Measurements from ENCODE around the gene IFNL4. TPM values are rescaled to one million over a fixed set of nuclear protein-coding genes. Genes with fewer than 3 reads are reported as not detected.

IFNL4 gene
- total and polyA plus RNA-seq, 10 of the 15 experiments (the other 5 are each of a cell fraction or from before 2014, with no cell fraction given) = not detected

GRCh38 chr19:39224910-39225309 is 23.7 kb downstream of the IFNL4 start:
- TF ChIP-seq CTCF (IDR thresholded peaks at IDR 0.05 in 2 of 3, conservative IDR thresholded peaks at IDR 0.05 in 1 of 3; ENCODE audit: control insufficient read depth in 2 of 3, extremely low read depth in 1 of 3, insufficient read depth in 1 of 3, low read depth in 3 of 3, low read length in 3 of 3) = 0 out of 6 replicates have a peak, but pooled peaks have one; percentile 4 to 19 (median 5)
- no peak for TF ChIP-seq DPF2 (IDR thresholded peaks at IDR 0.05)
- H3K36me3 ChIP-seq (ENCODE audit: control insufficient read depth in 2 of 2, insufficient read depth in 2 of 2, low read length in 1 of 2) = no peaks in the 10 kb centered on the region
- CTCF ChIA-PET = no interaction called here
- H3K9ac ChIP-seq (ENCODE audit: control insufficient read depth, insufficient read depth, low read length) = no peak overlapping the region
- in situ Hi-C loops (cut with MboI) = no loop called here
- no peaks in the 10 kb centered on the region for H3K79me2 ChIP-seq (ENCODE audit: control insufficient read depth, insufficient read depth, low read length)
- H3K4me1 ChIP-seq (ENCODE audit: control insufficient read depth, insufficient read depth, low read length) = no peaks in the 10 kb centered on the region
- no peaks in the 10 kb centered on the region; a peak in 1 of 4 replicates for H3K27me3 ChIP-seq (replicated peaks in 1 of 2; ENCODE audit: control insufficient read depth in 2 of 2, insufficient read depth in 2 of 2, low read length in 1 of 2)
- RAD21 ChIA-PET (ENCODE audit: unreplicated experiment) = no interaction called here
- H4K20me1 ChIP-seq (ENCODE audit: control insufficient read depth, insufficient read depth) = no peaks in the 10 kb centered on the region
- BruUV-seq (replicated peaks) = no TSS peak
- 29% methylated on average over 3 of the region's 3 CpGs for WGBS (ENCODE audit: insufficient coverage, insufficient replicate concordance, low lambda C conversion rate, missing lambda C conversion rate)
- H3K9me3 ChIP-seq (replicated peaks; ENCODE audit: control insufficient read depth, insufficient read depth, low read length) = no peaks in the 10 kb centered on the region
- no peak overlapping the region for H3K27ac ChIP-seq (ENCODE audit: control insufficient read depth, insufficient read depth)
- ATAC-seq = no peak
- SMC1A ChIA-PET (ENCODE audit: uncharacterized antibody, unreplicated experiment) = interaction anchor here (0.7 kb wide), 1 partner anchor 102 kb away, joined by 3 read pairs; no protein-coding TSS in a partner anchor
- H3K4me3 ChIP-seq = no peak overlapping the region
- no peak overlapping the region for H2AFZ ChIP-seq (ENCODE audit: control insufficient read depth, low read depth, low read length)
- intact Hi-C loops (cut with micrococcal nuclease; ENCODE audit: unreplicated experiment) = no loop called here
- no peak for DNase-seq (ENCODE audit: low read depth, low spot score)
- POLR2A ChIA-PET = interaction anchor here (0.8 kb wide), 1 partner anchor 25 kb away, joined by 3 read pairs; no protein-coding TSS in a partner anchor
- no peak for FAIRE-seq
- no peak overlapping the region for H3K4me2 ChIP-seq (ENCODE audit: control insufficient read depth, insufficient read depth)

DNA sequence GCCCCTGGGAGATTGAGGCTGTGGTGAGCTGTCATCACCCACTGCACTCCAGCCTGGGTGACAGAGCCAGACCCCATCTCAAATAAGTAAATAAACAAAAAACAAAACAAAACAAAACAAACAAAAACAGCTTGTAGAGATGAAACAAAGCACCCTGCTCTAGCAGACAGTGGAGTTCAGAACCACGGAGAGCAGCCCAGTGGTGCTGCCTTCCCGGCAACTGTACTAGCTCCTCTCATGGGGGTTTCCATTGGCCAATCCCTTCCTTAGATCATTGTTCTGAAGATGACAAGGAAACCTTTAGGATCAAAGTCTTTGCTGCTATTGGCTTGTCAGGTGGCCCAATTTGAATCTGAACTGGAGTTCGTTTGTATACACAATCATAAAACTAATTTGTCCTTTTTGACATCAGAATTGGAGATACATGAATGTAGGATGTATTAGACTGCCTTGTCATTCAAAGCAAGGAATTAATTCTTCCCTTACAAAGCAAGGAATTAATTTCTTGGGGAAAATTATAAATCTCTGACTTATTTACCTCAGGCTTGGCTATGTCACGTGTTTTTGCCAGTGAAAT is 24.9 kb downstream of the IFNL4 start:
- ChIA-PET CTCF (interaction anchor here (0.6 kb wide), 1 partner anchor 30 kb away, joined by 3 read pairs; no protein-coding TSS in a partner anchor), RAD21 (ENCODE audit: unreplicated experiment) (no interaction called here), SMC1A (ENCODE audit: uncharacterized antibody, unreplicated experiment) (no interaction called here), POLR2A (no interaction called here)
- ATAC-seq (peak; percentile 55; the same call in 2 of the 3 replicates), DNase-seq (ENCODE audit: low read depth, low spot score) (no peak), FAIRE-seq (no peak)
- Histone ChIP-seq H3K27ac (ENCODE audit: control insufficient read depth, insufficient read depth) (no peak overlapping the region), H3K9ac (ENCODE audit: control insufficient read depth, insufficient read depth, low read length) (no peak overlapping the region), H4K20me1 (ENCODE audit: control insufficient read depth, insufficient read depth) (no peaks in the 10 kb centered on the region), H3K79me2 (ENCODE audit: control insufficient read depth, insufficient read depth, low read length) (no peaks in the 10 kb centered on the region), H3K9me3 (replicated peaks; ENCODE audit: control insufficient read depth, insufficient read depth, low read length) (no peaks in the 10 kb centered on the region), H2AFZ (ENCODE audit: control insufficient read depth, low read depth, low read length) (no peak overlapping the region), H3K4me2 (ENCODE audit: control insufficient read depth, insufficient read depth) (no peak overlapping the region), H3K27me3 (replicated peaks in 1 of 2; ENCODE audit: control insufficient read depth in 2 of 2, insufficient read depth in 2 of 2, low read length in 1 of 2) (no peaks in the 10 kb centered on the region; a peak in 1 of 4 replicates), H3K4me1 (ENCODE audit: control insufficient read depth, insufficient read depth, low read length) (no peaks in the 10 kb centered on the region), H3K4me3 (no peak overlapping the region), H3K36me3 (ENCODE audit: control insufficient read depth in 2 of 2, insufficient read depth in 2 of 2, low read length in 1 of 2) (no peaks in the 10 kb centered on the region)
- TF ChIP-seq STAT1 (conservative IDR thresholded peaks at IDR 0.05) (no peak), RFX5 (IDR thresholded peaks at IDR 0.05; ENCODE audit: low read depth, low read length) (peak; percentile 81), ZNF207 (IDR thresholded peaks at IDR 0.05; ENCODE audit: borderline replicate concordance) (no peak), CREB1 (IDR thresholded peaks at IDR 0.05; ENCODE audit: low read depth) (0 out of 2 replicates have a peak, but pooled peaks have one; percentile 34), REST (IDR thresholded peaks at IDR 0.05; ENCODE audit: low read depth, low read length) (peak; percentile 96)
- in situ Hi-C loops (cut with MboI) = no loop called here
- 24% methylated on average over 4 of the region's 4 CpGs for WGBS (ENCODE audit: insufficient coverage, insufficient replicate concordance, low lambda C conversion rate, missing lambda C conversion rate)
- no TSS peak for BruUV-seq (replicated peaks)
- intact Hi-C loops (cut with micrococcal nuclease; ENCODE audit: unreplicated experiment) = no loop called here
